Measurements from ENCODE around the gene DNMT3A. TPM values are rescaled to one million over a fixed set of nuclear protein-coding genes. Genes with fewer than 3 reads are reported as not detected.
"Not testable (repeated sequence)": the region's sequence is repeated elsewhere in the genome, so short reads cannot be mapped to it uniquely, and the experiment has no call there.

Gene DNMT3A
- total RNA-seq, 3 donors from 2014 or later (not counting 1 experiment from before 2014, with no cell fraction given) = 36.3 to 60.7 (median 45.2) TPM

DNA sequence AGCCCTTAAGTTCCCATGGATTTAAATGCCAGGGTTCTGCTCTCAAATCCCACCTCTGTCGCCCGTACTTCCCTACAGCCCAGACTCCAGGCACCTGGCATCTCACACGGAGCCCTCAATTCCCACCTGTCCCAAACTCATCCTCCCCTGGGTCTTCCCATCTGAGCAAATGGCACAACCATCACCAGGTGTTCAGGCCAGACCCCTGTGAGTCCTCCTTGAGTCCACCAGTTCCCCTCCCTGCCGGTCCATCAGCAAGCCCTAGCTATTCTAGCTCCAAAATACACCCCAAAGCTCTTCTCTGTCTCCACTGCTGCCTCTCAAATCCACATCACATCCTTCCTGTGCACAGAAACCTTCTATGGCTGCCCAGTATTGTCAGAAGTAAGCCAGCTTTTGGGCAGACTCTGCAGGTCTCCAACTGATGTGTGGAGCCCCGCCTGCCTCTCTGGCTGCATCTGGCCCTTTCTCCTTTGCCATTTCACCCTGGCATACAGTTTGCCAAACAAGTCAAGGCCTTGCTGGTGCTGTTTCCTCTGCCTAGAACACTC, 67.7 kb downstream of the DNMT3A start:
- Histone ChIP-seq H3K27me3 (ENCODE audit: control insufficient read depth, insufficient read depth, low read length) (no peaks in the 10 kb centered on the region), H3K27ac (ENCODE audit: low read length) (peak overlapping the region; percentile 95), H3K9me3 (ENCODE audit: control insufficient read depth, insufficient read depth, low read length) (no peaks in the 10 kb centered on the region), H3K4me3 (ENCODE audit: low read length) (no peak overlapping the region), H3K4me1 (ENCODE audit: control insufficient read depth, insufficient read depth, low read length) (peaks cover 66% of the 10 kb centered on the region), H3K36me3 (ENCODE audit: control insufficient read depth, insufficient read depth, low read length) (peaks cover 7% of the 10 kb centered on the region)
- ATAC-seq = no peak
- Mint-ChIP-seq H3K27ac (peak overlapping the region; percentile 88 to 96), H3K36me3 (no peaks in the 10 kb centered on the region), H3K4me3 (peak overlapping the region; percentile 52), H3K4me1 (peaks cover 40 to 48% of the 10 kb centered on the region in 2 donors), H3K27me3 (ENCODE audit: low read depth in 2 of 2) (no peaks in the 10 kb centered on the region), H3K9me3 (no peaks in the 10 kb centered on the region)
- WGBS (ENCODE audit: insufficient coverage) = 87% methylated on average over 5 of the region's 5 CpGs
- intact Hi-C loops (cut with micrococcal nuclease) = loop anchor here (5.0 to 10.0 kb wide), 2 partner anchors 33 to 291 kb away; no protein-coding TSS in a partner anchor
- TF ChIP-seq, protein P1, sequence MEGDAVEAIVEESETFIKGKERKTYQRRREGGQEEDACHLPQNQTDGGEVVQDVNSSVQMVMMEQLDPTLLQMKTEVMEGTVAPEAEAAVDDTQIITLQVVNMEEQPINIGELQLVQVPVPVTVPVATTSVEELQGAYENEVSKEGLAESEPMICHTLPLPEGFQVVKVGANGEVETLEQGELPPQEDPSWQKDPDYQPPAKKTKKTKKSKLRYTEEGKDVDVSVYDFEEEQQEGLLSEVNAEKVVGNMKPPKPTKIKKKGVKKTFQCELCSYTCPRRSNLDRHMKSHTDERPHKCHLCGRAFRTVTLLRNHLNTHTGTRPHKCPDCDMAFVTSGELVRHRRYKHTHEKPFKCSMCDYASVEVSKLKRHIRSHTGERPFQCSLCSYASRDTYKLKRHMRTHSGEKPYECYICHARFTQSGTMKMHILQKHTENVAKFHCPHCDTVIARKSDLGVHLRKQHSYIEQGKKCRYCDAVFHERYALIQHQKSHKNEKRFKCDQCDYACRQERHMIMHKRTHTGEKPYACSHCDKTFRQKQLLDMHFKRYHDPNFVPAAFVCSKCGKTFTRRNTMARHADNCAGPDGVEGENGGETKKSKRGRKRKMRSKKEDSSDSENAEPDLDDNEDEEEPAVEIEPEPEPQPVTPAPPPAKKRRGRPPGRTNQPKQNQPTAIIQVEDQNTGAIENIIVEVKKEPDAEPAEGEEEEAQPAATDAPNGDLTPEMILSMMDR (IDR thresholded peaks at IDR 0.05) = no peak
- peak in 1 of 2 donors; percentile 58 for DNase-seq

- H3K36me3 Mint-ChIP-seq; H3K9me3 ChIP-seq (ENCODE audit: control insufficient read depth, insufficient read depth, low read length); H3K27me3 Mint-ChIP-seq (ENCODE audit: low read depth in 2 of 2); ATAC-seq; H3K27me3 ChIP-seq (ENCODE audit: control insufficient read depth, insufficient read depth, low read length); H3K9me3 Mint-ChIP-seq; H3K4me3 ChIP-seq (ENCODE audit: low read length); H3K4me3 Mint-ChIP-seq; DNase-seq: not testable (repeated sequence)
- WGBS (ENCODE audit: insufficient coverage) = 91% methylated on average over 7 of the region's 9 CpGs
- H3K4me1 Mint-ChIP-seq = peaks cover 31 to 42% of the 10 kb centered on the region in 2 donors
- intact Hi-C loops (cut with micrococcal nuclease) = loop anchor here (5.0 to 10.0 kb wide), 2 partner anchors 35 to 292 kb away; no protein-coding TSS in a partner anchor
- Histone ChIP-seq H3K36me3 (ENCODE audit: control insufficient read depth, insufficient read depth, low read length) (peaks cover 13% of the 10 kb centered on the region), H3K4me1 (ENCODE audit: control insufficient read depth, insufficient read depth, low read length) (peaks cover 52% of the 10 kb centered on the region), H3K27ac (ENCODE audit: low read length) (peak overlapping the region; percentile 95)
- H3K27ac Mint-ChIP-seq = peak overlapping the region; percentile 88 to 96
These were observed 69.0 kb downstream of the DNMT3A start for GRCh38 chr2:25272705-25273104.

DNA sequence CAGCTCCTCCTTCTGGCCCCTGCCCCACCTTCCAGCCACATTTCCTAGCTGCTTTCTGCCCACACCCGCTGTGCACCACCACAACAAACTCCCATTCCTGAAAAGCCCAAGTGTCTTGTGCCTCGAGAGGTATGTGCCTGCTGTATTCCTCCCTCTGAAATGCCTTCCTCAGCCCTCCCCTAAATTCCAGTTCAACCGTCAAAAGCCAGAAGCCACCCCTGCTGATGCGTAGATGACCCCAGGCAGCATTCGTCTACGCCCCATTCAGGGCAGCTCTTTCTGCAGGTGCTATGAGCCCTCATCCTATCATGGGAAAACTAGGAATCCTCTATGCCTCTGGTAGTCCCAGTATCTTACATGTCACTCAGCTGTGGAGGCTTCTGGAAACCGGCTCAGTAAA, 71.7 kb downstream of the DNMT3A start:
- Mint-ChIP-seq H3K4me1 (peaks cover 35 to 37% of the 10 kb centered on the region in 2 donors), H3K9me3 (no peaks in the 10 kb centered on the region), H3K27ac (no peak overlapping the region), H3K36me3 (no peaks in the 10 kb centered on the region), H3K4me3 (no peak overlapping the region), H3K27me3 (ENCODE audit: low read depth in 2 of 2) (no peaks in the 10 kb centered on the region)
- Histone ChIP-seq H3K9me3 (ENCODE audit: control insufficient read depth, insufficient read depth, low read length) (no peaks in the 10 kb centered on the region), H3K4me1 (ENCODE audit: control insufficient read depth, insufficient read depth, low read length) (peaks cover 38% of the 10 kb centered on the region), H3K27me3 (ENCODE audit: control insufficient read depth, insufficient read depth, low read length) (no peaks in the 10 kb centered on the region), H3K36me3 (ENCODE audit: control insufficient read depth, insufficient read depth, low read length) (peaks cover 15% of the 10 kb centered on the region), H3K27ac (ENCODE audit: low read length) (no peak overlapping the region), H3K4me3 (ENCODE audit: low read length) (no peak overlapping the region)
- TF ChIP-seq, protein P1 (IDR thresholded peaks at IDR 0.05) = no peak
- intact Hi-C loops (cut with micrococcal nuclease) = loop anchor here (5.0 to 10.0 kb wide), 2 partner anchors 37 to 295 kb away; no protein-coding TSS in a partner anchor
- no peak for ATAC-seq
- DNase-seq = no peak
- 97% methylated on average over 7 of the region's 7 CpGs for WGBS (ENCODE audit: insufficient coverage)

- H3K4me3 Mint-ChIP-seq = no peak overlapping the region
- H3K36me3 Mint-ChIP-seq = no peaks in the 10 kb centered on the region
- Histone ChIP-seq H3K9me3 (ENCODE audit: control insufficient read depth, insufficient read depth, low read length) (no peaks in the 10 kb centered on the region), H3K27ac (ENCODE audit: low read length) (no peak overlapping the region), H3K27me3 (ENCODE audit: control insufficient read depth, insufficient read depth, low read length) (no peaks in the 10 kb centered on the region), H3K4me3 (ENCODE audit: low read length) (no peak overlapping the region), H3K4me1 (ENCODE audit: control insufficient read depth, insufficient read depth, low read length) (peaks cover 30% of the 10 kb centered on the region), H3K36me3 (ENCODE audit: control insufficient read depth, insufficient read depth, low read length) (peaks cover 15% of the 10 kb centered on the region)
- no peaks in the 10 kb centered on the region for H3K27me3 Mint-ChIP-seq (ENCODE audit: low read depth in 2 of 2)
- DNase-seq = no peak
- H3K4me1 Mint-ChIP-seq = peaks cover 28% of the 10 kb centered on the region in 2 donors
- TF ChIP-seq, protein P1 (IDR thresholded peaks at IDR 0.05) = no peak
- ATAC-seq = no peak
- intact Hi-C loops (cut with micrococcal nuclease) = no loop called here
- 94% methylated on average over 3 of the region's 3 CpGs for WGBS (ENCODE audit: insufficient coverage)
- no peaks in the 10 kb centered on the region for H3K9me3 Mint-ChIP-seq
- H3K27ac Mint-ChIP-seq = no peak overlapping the region
These were observed 72.5 kb downstream of the DNMT3A start for GRCh38 chr2:25269233-25269632.

All from natural killer cell (primary cell).